A549 (cell line): ENCODE results near the gene IL21R. TPM values are rescaled to one million over a fixed set of nuclear protein-coding genes. Genes with fewer than 3 reads are reported as not detected.
"Not testable (repeated sequence)": the region's sequence is repeated elsewhere in the genome, so short reads cannot be mapped to it uniquely, and the experiment has no call there.

ENCODE experiments used
- ATAC-seq, 2 experiments: fragments of 200-7000 bp in 1 of 2; fragments of >200 bp in 1 of 2; cut with Nextera tagmentation in 1 of 2; cut with Tn5 transposase in 1 of 2; 3 replicates each; pipeline versions ENCODE4 v1.8.0 to v1.9.1; 2018 to 2020; ENCODE audit warnings: mild to moderate bottlenecking in 1 of 2, moderate library complexity in 1 of 2
- CTCF ChIA-PET: fragments of 300-600 bp; sonication (Branson Sonifier 250); formaldehyde crosslinking; extraction: SDS; loops from one replicate; lab custom pipeline; 2021; ENCODE audit warnings: antibody characterized with exemption, inconsistent platforms; lab: Yijun Ruan, JAX
- POLR2A ChIA-PET: fragments of 350-600 bp; formaldehyde crosslinking; extraction: SDS; loops from one replicate; lab custom pipeline; 2021; ENCODE audit warnings: antibody characterized with exemption, inconsistent platforms; lab: Yijun Ruan, JAX
- DNase-seq, 2 experiments: peaks; one replicate each; pipeline versions ENCODE4 v3.0.0 to v3.0.0-alpha.2; 2011 to 2016; ENCODE audit warnings: low read depth in 1 of 2, low spot score in 1 of 2
- FAIRE-seq: peaks from 2 replicates; lab custom pipeline; 2011; peaks lifted over from hg19 to GRCh38; lab: Jason Lieb, UNC
- H3K27ac ChIP-seq, 2 experiments: fragments of >200 bp; sonication (Bioruptor Twin); formaldehyde crosslinking; 3 replicates each; pipeline ENCODE4 v1.5.1; 2016 to 2017
- H3K4me1 ChIP-seq: fragments of >200 bp; sonication (Bioruptor Twin); formaldehyde crosslinking; 3 replicates; pipeline ENCODE4 v1.6.1; 2016
- H3K4me2 ChIP-seq: fragments of >200 bp; sonication (Bioruptor Twin); formaldehyde crosslinking; 3 replicates; pipeline ENCODE4 v1.6.1; 2016
- H3K4me3 ChIP-seq: fragments of >200 bp; sonication (Bioruptor Twin); formaldehyde crosslinking; 3 replicates; pipeline ENCODE4 v1.5.1; 2016
- H3K9me3 ChIP-seq: fragments of >200 bp; sonication (Bioruptor Twin); formaldehyde crosslinking; 3 replicates; pipeline ENCODE4 v1.6.1; 2016
- ATOH8 ChIP-seq: fragments of 250-450 bp; sonication (Bioruptor Pico); IDR thresholded peaks from 2 replicates; pipeline ENCODE4 v1.5.0; 2020; ENCODE audit warnings: low read depth, mild to moderate bottlenecking, moderate library complexity
- CBX8 ChIP-seq: fragments of 200-600 bp; sonication (generic); IDR thresholded peaks from 2 replicates; pipeline ENCODE4 v1.6.1; 2016
- CEBPB ChIP-seq, 2 experiments: fragments of >200 bp in 1 of 2; sonication (Bioruptor Twin) in 1 of 2; formaldehyde crosslinking in 1 of 2; IDR thresholded peaks; 2 replicates each; pipeline ENCODE4 v1.6.1; 2012 to 2016
- CHD2 ChIP-seq: fragments of 150-350 bp; IDR thresholded peaks from 2 replicates; pipeline ENCODE4 v1.6.1; 2014; ENCODE audit warnings: low read length; ENCODE audit not compliant: partially characterized antibody
- EHMT2 ChIP-seq: fragments of 200-600 bp; sonication (generic); IDR thresholded peaks from 2 replicates; pipeline ENCODE4 v1.6.1; 2016; ENCODE audit warnings: antibody characterized with exemption, low read depth, mild to moderate bottlenecking, moderate library complexity
- ELK1 ChIP-seq: fragments of 150-350 bp; IDR thresholded peaks from 2 replicates; pipeline ENCODE4 v1.6.1; 2014; ENCODE audit warnings: low read depth, mild to moderate bottlenecking, low read length
- EP300 ChIP-seq, 2 experiments: fragments of >200 bp; sonication (Bioruptor Twin); formaldehyde crosslinking; IDR thresholded peaks; 2 replicates in 1 of 2; 3 replicates in 1 of 2; pipeline ENCODE4 v1.6.1; 2016 to 2017
- FOSB ChIP-seq: fragments of 250-450 bp; sonication (Bioruptor Pico); IDR thresholded peaks from 2 replicates; pipeline ENCODE4 v1.5.0; 2020; ENCODE audit warnings: mild to moderate bottlenecking, moderate library complexity
- FOSL2 ChIP-seq, 2 experiments: fragments of 450-650 bp in 1 of 2; fragments of >200 bp in 1 of 2; sonication (Bioruptor Twin) in 1 of 2; formaldehyde crosslinking; IDR thresholded peaks; 2 replicates each; pipeline versions ENCODE4 v1.5.0 to v1.6.1; 2016 to 2020; ENCODE audit warnings: mild to moderate bottlenecking in 1 of 2, moderate library complexity in 1 of 2
- GATA3 ChIP-seq: IDR thresholded peaks from 2 replicates; pipeline ENCODE4 v1.6.1; 2012; ENCODE audit warnings: borderline replicate concordance
- HMGXB4 ChIP-seq: fragments of 250-450 bp; sonication (Bioruptor Pico); IDR thresholded peaks from 2 replicates; pipeline ENCODE4 v1.5.0; 2021; ENCODE audit warnings: mild to moderate bottlenecking, moderate library complexity, borderline replicate concordance
- HOXA7 ChIP-seq: fragments of 250-450 bp; sonication (Bioruptor Pico); IDR thresholded peaks from 2 replicates; pipeline ENCODE4 v1.5.0; 2020; ENCODE audit warnings: mild to moderate bottlenecking, moderate library complexity
- HOXB13 ChIP-seq: fragments of 250-450 bp; sonication (Bioruptor Pico); IDR thresholded peaks from 2 replicates; pipeline ENCODE4 v1.5.0; 2020; ENCODE audit warnings: low read depth, mild to moderate bottlenecking, moderate library complexity
- MAX ChIP-seq: IDR thresholded peaks from 2 replicates; pipeline ENCODE4 v1.6.1; 2012
- MAZ ChIP-seq: fragments of 150-350 bp; IDR thresholded peaks from 2 replicates; pipeline ENCODE4 v1.6.1; 2014; ENCODE audit warnings: antibody characterized with exemption, low read depth, low read length, borderline replicate concordance
- NR3C1 ChIP-seq: fragments of >200 bp; sonication (Bioruptor Twin); formaldehyde crosslinking; IDR thresholded peaks from 3 replicates; pipeline ENCODE4 v1.6.1; 2017
- POLR2A ChIP-seq: IDR thresholded peaks from 2 replicates; pipeline ENCODE4 v1.6.1; 2012; ENCODE audit warnings: mild to moderate bottlenecking, low read length
- POLR2AphosphoS2 ChIP-seq: conservative IDR thresholded peaks from 2 replicates; pipeline ENCODE4 v1.6.1; 2012; ENCODE audit warnings: low read length, improper control_type of control experiment, inconsistent platforms
- REST ChIP-seq: fragments of 200-600 bp; sonication (generic); IDR thresholded peaks from 2 replicates; pipeline ENCODE4 v1.6.1; 2016; ENCODE audit warnings: antibody characterized with exemption, mild to moderate bottlenecking, moderate library complexity
- RFX5 ChIP-seq: fragments of 450-650 bp; IDR thresholded peaks from 2 replicates; pipeline ENCODE4 v1.7.1; 2014; ENCODE audit warnings: antibody characterized with exemption, mild to moderate bottlenecking, moderate library complexity
- SMC3 ChIP-seq: fragments of >200 bp; sonication (Bioruptor Twin); formaldehyde crosslinking; IDR thresholded peaks from 3 replicates; pipeline ENCODE4 v1.6.1; 2018; ENCODE audit warnings: inconsistent platforms
- TFCP2L1 ChIP-seq: fragments of 250-450 bp; sonication (Bioruptor Pico); IDR thresholded peaks from 2 replicates; pipeline ENCODE4 v1.5.0; 2021; ENCODE audit warnings: mild to moderate bottlenecking
- TP53 ChIP-seq: fragments of 250-450 bp; sonication (Bioruptor Pico); IDR thresholded peaks from 2 replicates; pipeline ENCODE4 v1.5.0; 2021; ENCODE audit warnings: mild to moderate bottlenecking, moderate library complexity
- ZNF302 ChIP-seq: fragments of 250-450 bp; sonication (Bioruptor Pico); IDR thresholded peaks from 2 replicates; pipeline ENCODE4 v1.9.0; 2021; ENCODE audit warnings: inconsistent platforms, mild to moderate bottlenecking, moderate library complexity
- ZSCAN20 ChIP-seq: fragments of 250-450 bp; sonication (Bioruptor Pico); IDR thresholded peaks from 2 replicates; pipeline ENCODE4 v1.8.0; 2022; ENCODE audit warnings: mild to moderate bottlenecking, moderate library complexity
- WGBS: methylation state at CpG from one replicate; pipeline ENCODE4 v1.1.6; 2017; ENCODE audit errors: missing lambda C conversion rate; 5-methylcytosine and 5-hydroxymethylcytosine counted together
- polyA plus RNA-seq, 4 experiments: library from polyadenylated mRNA; depleted of rRNA in 3 of 4; stranded (reverse); fragments of >200 nt; fragmentation: RNase III in 1 of 4; extraction: RNeasy Plus Mini Kit Qiagen cat#74134 plus additional on column Dnase treatment in 1 of 4; gene quantifications; 2 replicates in 3 of 4; 3 replicates in 1 of 4; pipeline ENCODE4 v1.2.3, GENCODE V29; 2011 to 2017

Gene IL21R
- polyA plus RNA-seq, 2 of the 4 experiments (the other 2 are of a cell fraction): 0.04 to 0.09 TPM

- Histone ChIP-seq H3K4me3 (no peak overlapping the region), H3K4me2 (no peak overlapping the region), H3K27ac (no peak overlapping the region), H3K4me1 (no peaks in the 10 kb centered on the region), H3K9me3 (no peaks in the 10 kb centered on the region)
- POLR2A ChIA-PET: no interaction called here
- no peak for ATAC-seq
- DNase-seq: no peak
- no peak for FAIRE-seq
- CTCF ChIA-PET: interaction anchor here (0.6 to 2.1 kb wide), 5 partner anchors 30 to 318 kb away, joined by 3 to 7 read pairs (median 3); no protein-coding TSS in a partner anchor
- TF ChIP-seq FOSL2 (IDR thresholded peaks at IDR 0.05) (no peak), FOSL2 (CRISPR knock-in tag; IDR thresholded peaks at IDR 0.05) (no peak), HOXA7 (no peak), CHD2 (no peak), POLR2AphosphoS2 (no peak), EHMT2 (no peak), ELK1 (no peak), SMC3 (no peak), ATOH8 (CRISPR knock-in tag) (no peak), NR3C1 (no peak), HOXB13 (no peak), TP53 (CRISPR knock-in tag) (no peak), FOSB (no peak), EP300 (IDR thresholded peaks at IDR 0.05) (no peak), MAX (no peak), ZSCAN20 (CRISPR knock-in tag) (no peak), POLR2A (no peak), GATA3 (no peak), TFCP2L1 (no peak), HMGXB4 (no peak), RFX5 (no peak)
- 53% methylated on average over 11 of the region's 16 CpGs for WGBS
Measured at GRCh38 chr16:27434141-27435051, 32.4 kb downstream of the IL21R start.

GRCh38 chr16:27435146-27435545, 33.2 kb downstream of the IL21R start:
- DNase-seq, H3K9me3 ChIP-seq, H3K4me3 ChIP-seq, ATAC-seq, H3K27ac ChIP-seq, H3K4me2 ChIP-seq, POLR2A ChIA-PET, FAIRE-seq, H3K4me1 ChIP-seq: not testable (repeated sequence)
- CTCF ChIA-PET: interaction anchor here (1.1 to 2.1 kb wide), 3 partner anchors 67 to 280 kb away, joined by 3 to 7 read pairs (median 4); no protein-coding TSS in a partner anchor
- WGBS: 73% methylated on average over 5 of the region's 5 CpGs

- DNase-seq (no peak), ATAC-seq (no peak), FAIRE-seq (no peak)
- no peaks in the 10 kb centered on the region for H3K4me1 ChIP-seq
- 69% methylated on average over 8 of the region's 8 CpGs for WGBS
- ChIA-PET POLR2A (no interaction called here), CTCF (no interaction called here)
- H3K4me2 ChIP-seq: no peak overlapping the region
- no peaks in the 10 kb centered on the region for H3K9me3 ChIP-seq
- H3K27ac ChIP-seq: no peak overlapping the region
- H3K4me3 ChIP-seq: no peak overlapping the region
- TF ChIP-seq CBX8: no peak
- TF ChIP-seq REST: no peak
- TF ChIP-seq POLR2AphosphoS2: no peak
- no peak for TF ChIP-seq MAZ
- no peak for TF ChIP-seq CEBPB (IDR thresholded peaks at IDR 0.05)
- TF ChIP-seq ZNF302 (CRISPR knock-in tag): no peak
- no peak for TF ChIP-seq EP300 (IDR thresholded peaks at IDR 0.05)
- TF ChIP-seq GATA3: no peak
Measured at GRCh38 chr16:27436065-27436464, 34.1 kb downstream of the IL21R start.
